Naive thymus-derived CD4-positive, alpha-beta T cell (primary cell): ENCODE measurements around the gene IL1RAPL2. TPM values are rescaled to one million over a fixed set of nuclear protein-coding genes. Genes with fewer than 3 reads are reported as not detected.
"Not testable (repeated sequence)": the region's sequence is repeated elsewhere in the genome, so short reads cannot be mapped to it uniquely, and the experiment has no call there.

Experiments
- ATAC-seq: fragments of 150-1000 bp; cut with Tn5 transposase; 2 replicates; pipeline ENCODE4 v1.10.0; 2021; ENCODE audit warnings: mild to moderate bottlenecking, moderate library complexity
- CTCF ChIA-PET: fragments of 350-600 bp; sonication (Branson Sonifier 250); formaldehyde crosslinking; loops from one replicate; lab custom pipeline; 2021; ENCODE audit warnings: antibody characterized with exemption; lab: Charles Lee
- POLR2A ChIA-PET: fragments of 350-600 bp; sonication (Branson Sonifier 250); formaldehyde crosslinking; loops from one replicate; lab custom pipeline; 2021; ENCODE audit warnings: antibody characterized with exemption, inconsistent platforms; lab: Charles Lee
- DNase-seq, 9 donors: peaks; one replicate each; pipeline versions ENCODE4 v3.0.0 to v3.0.0-alpha.2; 2020 to 2022; ENCODE audit warnings: mixed read lengths in 1 of 9
- H3K27ac ChIP-seq: one replicate; pipeline ENCODE4 v1.7.0; 2013; ENCODE audit warnings: mild to moderate bottlenecking, low read depth, low read length, moderate library complexity
- H3K27me3 ChIP-seq, 2 donors: one replicate each; pipeline ENCODE4 v1.7.0; 2013; ENCODE audit warnings: low read length in 2 of 2, mild to moderate bottlenecking in 2 of 2, moderate library complexity in 2 of 2; ENCODE audit not compliant: control insufficient read depth in 2 of 2, insufficient read depth in 2 of 2
- H3K36me3 ChIP-seq, 3 experiments: 1 replicate in 2 of 3; 2 replicates in 1 of 3; pipeline ENCODE4 v1.7.0; 2013; ENCODE audit warnings: low read length in 3 of 3, mild to moderate bottlenecking in 3 of 3, moderate library complexity in 1 of 3; ENCODE audit not compliant: insufficient read depth in 3 of 3, control insufficient read depth in 2 of 3
- H3K4me1 ChIP-seq, 2 donors: one replicate each; pipeline ENCODE4 v1.7.0; 2013; ENCODE audit warnings: low read length in 2 of 2, mild to moderate bottlenecking in 2 of 2, moderate library complexity in 1 of 2; ENCODE audit not compliant: control insufficient read depth in 2 of 2, insufficient read depth in 2 of 2
- H3K4me3 ChIP-seq: 2 replicates; pipeline ENCODE4 v1.7.0; 2013; ENCODE audit warnings: mild to moderate bottlenecking, low read length
- H3K9me3 ChIP-seq, 3 experiments: 1 replicate in 2 of 3; 2 replicates in 1 of 3; pipeline ENCODE4 v1.7.0; 2013; ENCODE audit warnings: low read length in 3 of 3; ENCODE audit not compliant: control insufficient read depth in 2 of 3
- H3K27ac Mint-ChIP-seq, 9 donors: one replicate each; pipeline ENCODE4 v1.8.0; 2020 to 2022; ENCODE audit warnings: mixed read lengths in 9 of 9, mild to moderate bottlenecking in 8 of 9, moderate library complexity in 5 of 9, inconsistent platforms in 2 of 9
- H3K27me3 Mint-ChIP-seq, 5 donors: one replicate each; pipeline ENCODE4 v1.8.0; 2021 to 2022; ENCODE audit warnings: mixed read lengths in 5 of 5, mild to moderate bottlenecking in 1 of 5
- H3K36me3 Mint-ChIP-seq, 5 donors: one replicate each; pipeline ENCODE4 v1.8.0; 2020 to 2022; ENCODE audit warnings: mixed read lengths in 5 of 5, mild to moderate bottlenecking in 3 of 5, inconsistent platforms in 1 of 5
- H3K4me1 Mint-ChIP-seq, 7 donors: one replicate each; pipeline ENCODE4 v1.8.0; 2020 to 2022; ENCODE audit warnings: mixed read lengths in 7 of 7, mild to moderate bottlenecking in 3 of 7, inconsistent platforms in 1 of 7
- H3K4me3 Mint-ChIP-seq, 10 donors: one replicate each; pipeline ENCODE4 v1.8.0; 2020 to 2022; ENCODE audit warnings: mild to moderate bottlenecking in 10 of 10, mixed read lengths in 10 of 10, moderate library complexity in 6 of 10, inconsistent platforms in 2 of 10
- H3K9me3 Mint-ChIP-seq, 11 donors: one replicate each; pipeline ENCODE4 v1.8.0; 2020 to 2022; ENCODE audit warnings: mixed read lengths in 11 of 11, mild to moderate bottlenecking in 4 of 11, inconsistent platforms in 1 of 11, moderate library complexity in 1 of 11
- intact Hi-C, 2 donors: fragments of 100-400 bp; cut with micrococcal nuclease; formaldehyde crosslinking; loops; one replicate each; pipeline ENCODE4 v1.15.1; 2023
- polyA plus RNA-seq, 2 donors: library from polyadenylated mRNA; unstranded; fragments of 300-500 nt; fragmentation: Illumina TruSeq; gene quantifications; one replicate each; pipeline ENCODE4 v1.2.3, GENCODE V29; 2021
- total RNA-seq, 6 experiments: library from RNA in 5 of 6; stranded (reverse) in 5 of 6; gene quantifications; 1 replicate in 5 of 6; 2 replicates in 1 of 6; pipeline ENCODE4 v1.2.3 and lab custom pipeline; 2021 to 2026

The IL1RAPL2 gene
- total and polyA plus RNA-seq, 7 experiments from 2014 or later, result not detected

DNA sequence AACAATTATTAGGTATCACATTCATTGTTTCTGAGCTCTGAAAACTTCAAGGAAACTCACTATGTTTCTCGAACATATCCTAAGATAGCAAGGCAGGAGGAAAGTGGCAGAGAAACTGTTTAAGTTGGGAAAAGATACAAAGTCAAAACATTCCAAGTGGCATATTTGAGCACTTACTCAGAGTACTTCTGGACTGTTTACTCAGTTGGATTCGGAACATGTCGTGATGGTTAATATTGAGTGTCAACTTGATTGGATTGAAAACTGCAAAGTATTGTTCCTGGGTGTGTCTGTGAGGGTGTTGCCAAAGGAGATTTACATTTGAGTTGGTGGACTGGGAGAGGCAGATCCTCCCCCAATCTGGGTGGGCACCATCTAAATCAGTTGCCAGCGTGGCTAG is 298.3 kb downstream of the IL1RAPL2 start:
- CTCF ChIA-PET, result no interaction called here
- no peak overlapping the region for H3K27ac ChIP-seq

DNA sequence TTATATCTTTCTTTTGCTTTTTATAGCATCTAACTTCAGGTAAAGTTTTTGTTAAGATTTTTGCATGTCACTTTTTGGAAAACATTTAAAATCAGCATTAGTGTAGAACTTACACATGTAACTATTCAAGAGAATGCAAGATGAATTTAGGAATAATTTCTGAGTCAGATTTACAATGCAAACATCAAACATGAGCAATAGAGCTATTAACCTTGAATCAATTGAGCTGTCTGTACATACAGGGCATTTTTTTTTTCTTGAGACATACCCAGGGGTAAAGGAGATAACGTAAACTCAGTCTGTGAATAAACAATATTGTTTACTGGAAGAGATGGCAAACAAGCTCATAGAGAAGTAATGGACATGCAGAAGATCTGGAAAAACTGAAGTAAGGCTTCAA is 311.5 kb downstream of the IL1RAPL2 start:
- H3K27ac Mint-ChIP-seq, result no peak overlapping the region
- H3K9me3 Mint-ChIP-seq, result peaks cover 0 to 4% (median 0%) of the 10 kb centered on the region in 11 donors
- no peak overlapping the region for H3K4me3 Mint-ChIP-seq
- DNase-seq, result no peak
- no peaks in the 10 kb centered on the region for H3K9me3 ChIP-seq
- H3K4me1 Mint-ChIP-seq, result no peaks in the 10 kb centered on the region
- no peaks in the 10 kb centered on the region for H3K36me3 Mint-ChIP-seq
- H3K4me1 ChIP-seq, result no peaks in the 10 kb centered on the region
- no peak overlapping the region for H3K27ac ChIP-seq
- CTCF ChIA-PET, result no interaction called here
- no peaks in the 10 kb centered on the region for H3K27me3 ChIP-seq
- intact Hi-C loops, result no loop called here
- no peak overlapping the region for H3K4me3 ChIP-seq
- no peak for ATAC-seq
- no peaks in the 10 kb centered on the region for H3K27me3 Mint-ChIP-seq
- POLR2A ChIA-PET, result no interaction called here
- no peaks in the 10 kb centered on the region for H3K36me3 ChIP-seq

More for the DNA sequence above, 298.3 kb downstream of the IL1RAPL2 start:
- POLR2A ChIA-PET, result no interaction called here
- Mint-ChIP-seq H3K4me3 (no peak overlapping the region), H3K27me3 (no peaks in the 10 kb centered on the region), H3K4me1 (no peaks in the 10 kb centered on the region), H3K36me3 (no peaks in the 10 kb centered on the region), H3K9me3 (peaks cover 0 to 3% (median 0%) of the 10 kb centered on the region in 11 donors), H3K27ac (no peak overlapping the region)
- H3K27me3 ChIP-seq, result no peaks in the 10 kb centered on the region
- H3K9me3 ChIP-seq, result no peaks in the 10 kb centered on the region
- ATAC-seq (no peak), DNase-seq (no peak)
- no peaks in the 10 kb centered on the region for H3K4me1 ChIP-seq
- no peak overlapping the region for H3K4me3 ChIP-seq
- intact Hi-C loops, result no loop called here
- H3K36me3 ChIP-seq, result no peaks in the 10 kb centered on the region

DNA sequence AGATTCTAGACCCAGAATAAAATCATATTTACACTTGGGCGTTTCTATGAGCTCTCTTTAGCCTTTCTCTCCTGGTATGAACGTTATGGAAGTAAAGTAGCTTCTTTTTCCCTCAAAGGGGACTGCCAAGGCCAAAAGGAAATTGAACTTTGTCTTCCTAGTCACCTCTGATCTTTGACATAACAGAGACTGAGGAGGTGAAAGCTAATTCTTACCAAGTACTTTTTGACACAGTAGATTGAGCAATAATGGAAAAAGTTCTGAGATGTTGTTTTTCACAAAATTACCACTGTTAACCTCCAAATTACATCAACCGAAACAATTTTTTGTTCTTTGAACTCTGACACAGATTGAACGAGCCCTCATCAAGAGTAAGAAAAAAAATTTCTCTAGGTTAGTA is 336.1 kb downstream of the IL1RAPL2 start:
- H3K9me3 Mint-ChIP-seq, result no peaks in the 10 kb centered on the region
- no peaks in the 10 kb centered on the region for H3K9me3 ChIP-seq
- no peak overlapping the region for H3K27ac Mint-ChIP-seq
- no peaks in the 10 kb centered on the region for H3K36me3 Mint-ChIP-seq
- H3K4me1 Mint-ChIP-seq, result no peaks in the 10 kb centered on the region
- no peaks in the 10 kb centered on the region for H3K4me1 ChIP-seq
- no peak overlapping the region for H3K4me3 Mint-ChIP-seq
- ChIA-PET POLR2A (no interaction called here), CTCF (no interaction called here)
- H3K27ac ChIP-seq, result no peak overlapping the region
- no peak overlapping the region for H3K4me3 ChIP-seq
- ATAC-seq (no peak), DNase-seq (no peak)
- no peaks in the 10 kb centered on the region for H3K36me3 ChIP-seq
- intact Hi-C loops, result no loop called here
- H3K27me3 ChIP-seq, result no peaks in the 10 kb centered on the region
- H3K27me3 Mint-ChIP-seq, result peaks cover 0 to 9% (median 0%) of the 10 kb centered on the region in 5 donors

DNA sequence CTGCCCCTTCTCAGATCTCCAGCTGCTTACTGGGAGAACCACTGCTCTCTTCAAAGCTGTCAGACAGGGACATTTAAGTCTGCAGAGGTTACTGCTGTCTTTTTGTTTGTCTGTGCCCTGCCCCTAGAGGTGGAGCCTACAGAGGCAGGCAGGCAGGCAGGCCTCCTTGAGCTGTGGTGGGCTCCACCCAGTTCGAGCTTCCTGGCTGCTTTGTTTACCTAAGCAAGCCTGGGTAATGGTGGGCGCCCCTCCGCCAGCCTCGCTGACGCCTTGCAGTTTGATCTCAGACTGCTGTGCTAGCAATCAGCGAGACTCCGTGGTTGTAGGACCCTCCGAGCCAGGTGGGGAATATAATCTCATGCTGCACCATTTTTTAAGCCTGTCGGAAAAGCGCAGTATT is 343.7 kb downstream of the IL1RAPL2 start:
- not testable (repeated sequence) for H3K27me3 Mint-ChIP-seq, H3K27me3 ChIP-seq, H3K9me3 Mint-ChIP-seq, H3K36me3 ChIP-seq, H3K4me1 ChIP-seq, H3K9me3 ChIP-seq, H3K36me3 Mint-ChIP-seq, ATAC-seq
- intact Hi-C loops, result loop anchor here in 1 of 2 donors (2.0 to 5.0 kb wide), 2 partner anchors 13 to 742 kb away; partner anchors contain the start of gene FAM199X
- peak overlapping the region; percentile 65 to 91 (median 82) for H3K4me3 Mint-ChIP-seq
- DNase-seq, result peak in 7 of 9 donors; percentile 17 to 57 (median 39)
- H3K27ac Mint-ChIP-seq, result peak overlapping the region; percentile 23 to 97 (median 83)
- POLR2A ChIA-PET, result interaction anchor here (0.6 kb wide), 1 partner anchor 23 kb away, joined by 3 read pairs; no protein-coding TSS in a partner anchor
- peak overlapping the region; percentile 48 for H3K4me3 ChIP-seq
- CTCF ChIA-PET, result interaction anchor here (1.0 kb wide), 1 partner anchor 13 kb away, joined by 5 read pairs; no protein-coding TSS in a partner anchor
- peaks cover 0 to 33% (median 22%) of the 10 kb centered on the region in 7 donors for H3K4me1 Mint-ChIP-seq
- peak overlapping the region; percentile 64 for H3K27ac ChIP-seq

DNA sequence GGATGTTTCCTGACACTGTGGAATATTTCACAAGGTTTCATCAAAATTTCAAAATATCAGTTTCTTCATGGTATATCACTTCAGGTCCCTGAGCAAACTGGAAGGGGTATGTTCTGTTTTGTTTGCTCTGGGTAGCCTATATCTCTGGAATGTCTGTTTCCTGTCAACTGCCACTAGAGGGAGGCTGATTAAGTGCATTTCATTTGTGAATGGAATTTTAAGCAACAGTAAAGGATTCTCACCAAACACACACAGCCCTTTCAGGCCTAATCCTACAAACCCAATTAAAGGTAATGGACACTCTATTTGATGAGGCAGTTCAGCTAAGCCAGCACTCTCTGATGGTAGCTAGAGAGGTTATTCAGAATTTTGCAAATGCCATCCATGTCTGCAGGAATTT is 347.3 kb downstream of the IL1RAPL2 start:
- DNase-seq (peak in 1 of 9 donors; percentile 1), ATAC-seq (no peak)
- no peak overlapping the region for H3K4me3 ChIP-seq
- ChIA-PET POLR2A (no interaction called here), CTCF (no interaction called here)
- no peaks in the 10 kb centered on the region for H3K36me3 ChIP-seq
- Mint-ChIP-seq H3K36me3 (no peaks in the 10 kb centered on the region), H3K4me1 (peaks cover 0 to 33% (median 22%) of the 10 kb centered on the region in 7 donors), H3K9me3 (no peaks in the 10 kb centered on the region), H3K27me3 (no peaks in the 10 kb centered on the region), H3K27ac (peak overlapping the region in 1 of 9 donors; percentile 40), H3K4me3 (no peak overlapping the region)
- H3K4me1 ChIP-seq, result no peaks in the 10 kb centered on the region
- intact Hi-C loops, result loop anchor here in 1 of 2 donors (1.0 to 5.0 kb wide), 2 partner anchors 9 to 746 kb away; partner anchors contain the start of gene FAM199X
- H3K27ac ChIP-seq, result no peak overlapping the region
- no peaks in the 10 kb centered on the region for H3K27me3 ChIP-seq
- no peaks in the 10 kb centered on the region for H3K9me3 ChIP-seq

DNA sequence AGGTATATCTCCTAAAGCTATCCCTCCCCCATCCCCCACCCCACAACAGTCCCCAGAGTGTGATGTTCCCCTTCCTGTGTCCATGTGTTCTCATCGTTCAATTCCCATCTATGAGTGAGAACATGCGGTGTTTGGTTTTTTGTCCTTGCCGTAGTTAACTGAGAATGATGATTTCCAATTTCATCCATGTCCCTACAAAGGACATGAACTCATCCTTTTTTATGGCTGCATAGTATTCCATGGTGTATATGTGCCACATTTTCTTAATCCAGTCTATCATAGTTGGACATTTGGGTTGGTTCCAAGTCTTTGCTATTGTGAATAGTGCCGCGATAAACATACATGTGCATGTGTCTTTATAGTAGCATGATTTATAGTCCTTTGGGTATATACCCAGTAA is 348.7 kb downstream of the IL1RAPL2 start:
- CTCF ChIA-PET, result not testable (repeated sequence)

DNA sequence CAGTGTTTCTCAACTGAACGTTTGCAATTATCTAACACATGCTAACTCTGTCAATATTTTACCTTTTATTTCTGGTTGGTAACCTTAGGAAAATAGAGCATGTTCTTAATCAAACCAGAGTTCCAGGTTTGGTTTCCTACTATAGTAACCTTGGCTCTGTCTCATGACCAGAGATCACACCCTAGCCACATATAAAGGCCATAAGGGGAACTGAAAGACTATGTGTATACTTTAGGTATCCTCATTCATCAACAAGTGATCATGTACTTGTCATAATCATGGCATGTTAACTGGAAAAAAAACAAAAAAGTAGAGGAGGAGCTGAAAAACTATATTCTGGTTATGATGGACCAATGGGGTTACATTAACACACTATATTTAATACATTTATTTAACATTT is 352.1 kb downstream of the IL1RAPL2 start:
- intact Hi-C loops, result no loop called here
- POLR2A ChIA-PET, result no interaction called here
- Mint-ChIP-seq H3K4me1 (peaks cover 0 to 5% (median 2%) of the 10 kb centered on the region in 7 donors), H3K9me3 (no peaks in the 10 kb centered on the region), H3K27me3 (peaks cover 0 to 7% (median 0%) of the 10 kb centered on the region in 5 donors), H3K36me3 (no peaks in the 10 kb centered on the region), H3K4me3 (no peak overlapping the region), H3K27ac (no peak overlapping the region)
- CTCF ChIA-PET, result no interaction called here
- Histone ChIP-seq H3K27me3 (no peaks in the 10 kb centered on the region), H3K27ac (no peak overlapping the region), H3K4me3 (no peak overlapping the region), H3K36me3 (no peaks in the 10 kb centered on the region), H3K9me3 (no peaks in the 10 kb centered on the region), H3K4me1 (no peaks in the 10 kb centered on the region)
- DNase-seq, result no peak
- ATAC-seq, result no peak

More for the DNA sequence above, 348.7 kb downstream of the IL1RAPL2 start:
- H3K36me3 ChIP-seq, H3K9me3 Mint-ChIP-seq, H3K4me3 Mint-ChIP-seq, H3K27me3 ChIP-seq, H3K27me3 Mint-ChIP-seq, H3K4me1 ChIP-seq, H3K9me3 ChIP-seq, H3K4me3 ChIP-seq, POLR2A ChIA-PET, H3K27ac Mint-ChIP-seq, H3K36me3 Mint-ChIP-seq, H3K27ac ChIP-seq, DNase-seq, ATAC-seq: not testable (repeated sequence)
- peaks cover 0 to 30% (median 22%) of the 10 kb centered on the region in 7 donors for H3K4me1 Mint-ChIP-seq
- intact Hi-C loops, result loop anchor here in 1 of 2 donors (5.0 kb wide), 1 partner anchor 747 kb away; the partner anchor contains the start of gene FAM199X
